ENCODE results near the gene TFR2. TPM values are rescaled to one million over a fixed set of nuclear protein-coding genes. Genes with fewer than 3 reads are reported as not detected.
A peak's percentile ranks its signal among the peaks of the same experiment; 100 is the strongest.

TFR2 gene
- total and polyA plus RNA-seq, 2 of the 13 experiments (the other 11 are each of a cell fraction or from before 2014, with no cell fraction given) = 36.9 to 64.2 TPM

GRCh38 chr7:100570954-100571828 lies 70.2 kb downstream of the TFR2 start (continued):
- TF ChIP-seq THAP9 (CRISPR knock-in tag; IDR thresholded peaks at IDR 0.05; ENCODE audit: borderline replicate concordance) (no peak; the same call in 1 of the 2 replicates), FOXO1 (CRISPR knock-in tag; IDR thresholded peaks at IDR 0.05) (no peak), RBFOX2 (IDR thresholded peaks at IDR 0.05; ENCODE audit: low read depth, low read length) (peak; percentile 54; the same call in 1 of the 2 replicates), ZFP91 (CRISPR knock-in tag; IDR thresholded peaks at IDR 0.05; ENCODE audit: borderline replicate concordance) (peak; percentile 37; the same call in 1 of the 2 replicates), NR0B2 (CRISPR knock-in tag; IDR thresholded peaks at IDR 0.05) (peak; percentile 32; the same call in 1 of the 2 replicates), PREB (CRISPR knock-in tag; IDR thresholded peaks at IDR 0.05) (no peak), BRF2 (CRISPR knock-in tag; IDR thresholded peaks at IDR 0.05) (peak; percentile 17; the same call in 1 of the 2 replicates), SRY (CRISPR knock-in tag; IDR thresholded peaks at IDR 0.05) (peak; percentile 75; the same call in 1 of the 2 replicates), FOSL2 (CRISPR knock-in tag; IDR thresholded peaks at IDR 0.05) (0 out of 2 replicates have a peak, but pooled peaks have one; percentile 49), ZNF510 (CRISPR knock-in tag; IDR thresholded peaks at IDR 0.05; ENCODE audit: low read depth) (no peak), ZKSCAN5 (CRISPR knock-in tag; IDR thresholded peaks at IDR 0.05) (no peak), HMG20A (CRISPR knock-in tag; IDR thresholded peaks at IDR 0.05; ENCODE audit: borderline replicate concordance) (no peak), TAF15 (IDR thresholded peaks at IDR 0.05; ENCODE audit: low read depth, low read length, poor library complexity, severe bottlenecking) (peak; percentile 98), KLF15 (CRISPR knock-in tag; IDR thresholded peaks at IDR 0.05; ENCODE audit: borderline replicate concordance) (0 out of 2 replicates have a peak, but pooled peaks have one; percentile 27), ZNF781 (CRISPR knock-in tag; IDR thresholded peaks at IDR 0.05; ENCODE audit: borderline replicate concordance, not compliant biosample characterization) (no peak), GFI1 (CRISPR knock-in tag; IDR thresholded peaks at IDR 0.05; ENCODE audit: borderline replicate concordance) (no peak), MTA3 (CRISPR knock-in tag; IDR thresholded peaks at IDR 0.05) (no peak), ZNF124 (CRISPR knock-in tag; IDR thresholded peaks at IDR 0.05) (no peak), KLF9 (CRISPR knock-in tag; IDR thresholded peaks at IDR 0.05; ENCODE audit: low read depth) (no peak), RBM39 (IDR thresholded peaks at IDR 0.05; ENCODE audit: low read depth, low read length, poor library complexity, severe bottlenecking) (peak; percentile 46), NFKBIZ (CRISPR knock-in tag; IDR thresholded peaks at IDR 0.05) (no peak), ZNF207 (IDR thresholded peaks at IDR 0.05; ENCODE audit: borderline replicate concordance) (no peak)
